HG02884 (cell line): Measurements from ENCODE around the gene CNRIP1.
"Not testable (repeated sequence)": the region's sequence is repeated elsewhere in the genome, so short reads cannot be mapped to it uniquely, and the experiment has no call there.

ENCODE experiments used
- ATAC-seq: cut with Tn5 transposase; IDR thresholded peaks from one replicate; pipeline ENCODE4 v1.9.1; 2021; ENCODE audit warnings: mild to moderate bottlenecking, moderate library complexity; ENCODE audit not compliant: unreplicated experiment

Gene CNRIP1

GRCh38 chr2:68341062-68341329 lies 21.2 kb upstream of the CNRIP1 start:
- ATAC-seq: no peak

- no peak for ATAC-seq
These were observed 20.7 kb upstream of the CNRIP1 start for GRCh38 chr2:68340226-68341061.

GRCh38 chr2:68336192-68336591 lies 16.4 kb upstream of the CNRIP1 start:
- ATAC-seq: no peak

GRCh38 chr2:68333931-68334330 lies 14.2 kb upstream of the CNRIP1 start:
- ATAC-seq: no peak

GRCh38 chr2:68333009-68333408 lies 13.3 kb upstream of the CNRIP1 start:
- ATAC-seq: no peak

GRCh38 chr2:68330691-68331090 lies 10.9 kb upstream of the CNRIP1 start:
- ATAC-seq: no peak

- ATAC-seq: no peak
These were observed 9.2 kb upstream of the CNRIP1 start for GRCh38 chr2:68328901-68329300.

- no peak for ATAC-seq
These were observed 5.3 kb upstream of the CNRIP1 start for GRCh38 chr2:68325056-68325455.

GRCh38 chr2:68320118-68320641 lies 431 bp upstream of the CNRIP1 start:
- no peak for ATAC-seq

GRCh38 chr2:68318914-68319397 lies 793 bp downstream of the CNRIP1 start:
- ATAC-seq: no peak

GRCh38 chr2:68317971-68318913 lies 1.5 kb downstream of the CNRIP1 start:
- no peak for ATAC-seq

- no peak for ATAC-seq
These were observed 3.6 kb downstream of the CNRIP1 start for GRCh38 chr2:68316111-68316510.

GRCh38 chr2:68311033-68311432 lies 8.7 kb downstream of the CNRIP1 start:
- no peak for ATAC-seq

GRCh38 chr2:68309426-68309825 lies 10.3 kb downstream of the CNRIP1 start:
- no peak for ATAC-seq

GRCh38 chr2:68303902-68304272 lies 15.9 kb downstream of the CNRIP1 start:
- ATAC-seq: not testable (repeated sequence)

- ATAC-seq: no peak
These were observed 16.5 kb downstream of the CNRIP1 start for GRCh38 chr2:68303033-68303901.

GRCh38 chr2:68302281-68302875 lies 17.4 kb downstream of the CNRIP1 start:
- no peak for ATAC-seq

GRCh38 chr2:68295516-68295915 lies 24.2 kb downstream of the CNRIP1 start:
- peak; percentile 79 for ATAC-seq

- no peak for ATAC-seq
These were observed 24.8 kb downstream of the CNRIP1 start for GRCh38 chr2:68294913-68295312.

GRCh38 chr2:68294187-68294586 lies 25.6 kb downstream of the CNRIP1 start:
- ATAC-seq: no peak
